Central memory CD8-positive, alpha-beta T cell (primary cell): ENCODE data around the gene KLHL42.
"Not testable (repeated sequence)": the region's sequence is repeated elsewhere in the genome, so short reads cannot be mapped to it uniquely, and the experiment has no call there.

Experiments
- ATAC-seq: fragments of 150-1000 bp; cut with Tn5 transposase; replicated peaks from 2 replicates; pipeline ENCODE4 v1.10.0; 2022; ENCODE audit warnings: mild to moderate bottlenecking, moderate FRiP score, moderate number of reproducible peaks; ENCODE audit not compliant: poor library complexity, severe bottlenecking; ENCODE audit errors: extremely low read depth
- DNase-seq, 2 donors: peaks; one replicate each; pipeline ENCODE4 v3.0.0; 2021; ENCODE audit warnings: low spot score in 2 of 2
- H3K27ac Mint-ChIP-seq: one replicate; pipeline ENCODE4 v1.8.0; 2022; ENCODE audit warnings: low read depth, mild to moderate bottlenecking, moderate library complexity, mixed read lengths
- H3K27me3 Mint-ChIP-seq: one replicate; pipeline ENCODE4 v1.8.0; 2022; ENCODE audit warnings: mixed read lengths
- H3K36me3 Mint-ChIP-seq: one replicate; pipeline ENCODE4 v1.8.0; 2022; ENCODE audit warnings: mild to moderate bottlenecking, moderate library complexity, mixed read lengths; ENCODE audit not compliant: insufficient read depth
- H3K4me1 Mint-ChIP-seq: one replicate; pipeline ENCODE4 v1.8.0; 2022; ENCODE audit warnings: mixed read lengths
- H3K4me3 Mint-ChIP-seq: one replicate; pipeline ENCODE4 v1.8.0; 2022; ENCODE audit warnings: mild to moderate bottlenecking, moderate library complexity, mixed read lengths
- H3K9me3 Mint-ChIP-seq: one replicate; pipeline ENCODE4 v1.8.0; 2022; ENCODE audit warnings: mixed read lengths

Gene KLHL42

GRCh38 chr12:27838543-27839185 is 58.6 kb downstream of the KLHL42 start:
- H3K36me3 Mint-ChIP-seq, result peaks cover 2% of the 10 kb centered on the region
- DNase-seq, result no peak
- H3K27ac Mint-ChIP-seq, result no peak overlapping the region
- no peak for ATAC-seq
- no peaks in the 10 kb centered on the region for H3K9me3 Mint-ChIP-seq
- no peak overlapping the region for H3K4me3 Mint-ChIP-seq
- no peaks in the 10 kb centered on the region for H3K4me1 Mint-ChIP-seq
- no peaks in the 10 kb centered on the region for H3K27me3 Mint-ChIP-seq

DNA sequence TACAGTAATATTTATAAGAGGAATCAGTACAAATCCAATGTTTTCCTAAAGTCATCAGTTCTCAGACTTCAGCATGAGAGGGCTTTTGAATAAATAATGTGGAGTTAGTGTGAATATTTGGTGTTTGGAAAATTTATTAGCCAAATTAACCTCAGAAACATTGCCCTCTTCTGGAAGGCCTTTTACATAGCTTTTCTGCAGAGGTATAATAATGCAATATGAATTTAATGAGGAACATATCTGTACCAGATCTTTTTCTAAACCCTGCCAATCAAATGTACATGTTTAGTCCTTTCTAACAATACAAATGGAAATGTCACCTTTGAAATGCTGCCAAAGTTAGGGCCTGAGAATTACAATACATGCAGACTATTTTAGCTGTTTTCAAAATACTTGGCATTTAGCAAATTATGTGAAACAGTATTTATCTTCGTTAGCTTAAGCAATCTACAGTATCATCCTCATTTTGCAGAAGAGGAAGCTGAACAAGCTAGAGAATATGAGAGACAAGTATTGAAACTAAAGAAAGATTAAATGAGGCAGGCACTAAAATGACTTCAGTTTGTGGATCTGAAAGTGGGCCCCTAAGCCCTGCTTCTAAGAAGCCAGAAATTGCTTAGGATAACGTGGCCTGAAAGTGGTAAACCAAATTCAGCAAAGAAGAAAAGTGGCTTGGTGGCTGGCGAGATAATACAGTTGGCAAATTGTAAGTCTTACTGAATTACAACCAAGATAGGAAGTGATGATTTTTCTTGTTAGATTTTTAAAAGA is 60.4 kb downstream of the KLHL42 start:
- no peaks in the 10 kb centered on the region for H3K36me3 Mint-ChIP-seq
- H3K4me1 Mint-ChIP-seq, result no peaks in the 10 kb centered on the region
- no peaks in the 10 kb centered on the region for H3K27me3 Mint-ChIP-seq
- ATAC-seq (no peak), DNase-seq (no peak)
- H3K4me3 Mint-ChIP-seq, result no peak overlapping the region
- no peaks in the 10 kb centered on the region for H3K9me3 Mint-ChIP-seq
- no peak overlapping the region for H3K27ac Mint-ChIP-seq

- no peak for ATAC-seq
- H3K36me3 Mint-ChIP-seq, result no peaks in the 10 kb centered on the region
- no peak for DNase-seq
These were observed 61.4 kb downstream of the KLHL42 start for GRCh38 chr12:27841392-27841882.

DNA sequence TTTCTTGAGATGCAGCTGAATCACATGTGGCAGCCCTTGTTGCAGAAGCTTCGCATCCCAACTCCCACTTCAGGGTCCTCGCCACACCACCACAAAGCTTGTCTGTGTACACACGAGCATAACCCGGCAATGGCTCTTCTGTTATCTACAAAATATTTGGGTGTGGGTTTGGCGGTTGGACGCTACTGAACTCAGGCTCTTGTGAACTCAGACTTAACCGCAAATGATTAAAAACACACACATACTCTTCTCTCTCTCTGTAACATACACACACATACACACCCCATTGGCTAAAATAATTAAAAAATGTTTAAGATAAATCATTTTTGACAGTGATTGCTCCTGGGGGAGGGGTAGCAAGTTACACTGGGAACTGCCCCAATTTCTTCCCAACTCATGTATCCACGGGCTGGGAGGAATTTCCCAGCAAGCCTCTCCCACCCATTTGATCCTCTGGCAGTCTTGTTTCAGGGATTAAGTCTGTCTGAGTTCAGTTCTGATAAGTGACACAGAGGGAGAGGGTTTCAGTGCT is 63.7 kb downstream of the KLHL42 start:
- no peak overlapping the region for H3K27ac Mint-ChIP-seq
- no peak for DNase-seq
- H3K27me3 Mint-ChIP-seq, result peaks cover 28% of the 10 kb centered on the region
- ATAC-seq, result no peak
- H3K4me3 Mint-ChIP-seq, result no peak overlapping the region
- H3K9me3 Mint-ChIP-seq, result no peaks in the 10 kb centered on the region
- no peaks in the 10 kb centered on the region for H3K36me3 Mint-ChIP-seq
- H3K4me1 Mint-ChIP-seq, result no peaks in the 10 kb centered on the region

More at GRCh38 chr12:27841392-27841882, 61.4 kb downstream of the KLHL42 start:
- Mint-ChIP-seq H3K4me3 (no peak overlapping the region), H3K27me3 (peaks cover 9% of the 10 kb centered on the region), H3K9me3 (no peaks in the 10 kb centered on the region), H3K4me1 (no peaks in the 10 kb centered on the region), H3K27ac (no peak overlapping the region)

DNA sequence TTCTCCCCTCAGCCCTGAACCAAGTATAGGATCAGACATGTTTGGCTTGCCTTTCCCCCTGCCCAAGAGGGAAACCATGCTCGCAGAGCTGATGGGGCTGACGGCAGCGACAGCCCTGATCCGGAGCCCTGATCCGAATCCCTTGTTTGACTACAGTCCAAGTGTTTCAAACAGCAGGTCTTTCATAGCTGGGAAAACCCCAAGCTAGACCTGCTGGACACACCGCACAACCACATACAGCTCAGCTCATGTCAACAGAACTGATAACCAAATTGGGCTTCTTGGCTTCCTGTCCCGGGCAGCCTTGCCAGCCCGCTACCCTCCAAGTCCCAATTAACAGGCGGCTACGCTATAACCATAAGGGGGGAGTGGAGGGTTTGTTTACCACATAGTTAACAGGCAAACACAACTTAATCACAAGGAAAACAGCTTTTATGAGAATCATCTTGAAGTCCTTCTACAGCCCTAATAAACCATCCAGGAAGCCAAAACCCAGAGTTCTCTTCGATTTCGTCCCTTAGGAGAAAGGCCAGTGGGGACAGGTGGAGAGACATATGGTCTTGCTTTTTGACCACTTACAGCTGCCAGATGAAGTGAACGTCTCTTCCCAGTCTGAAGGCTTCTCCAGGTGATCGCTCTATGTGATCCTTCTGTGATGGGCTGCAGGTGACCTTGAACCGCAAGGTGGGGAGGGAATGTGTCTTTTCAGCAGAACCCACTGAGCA is 64.5 kb downstream of the KLHL42 start:
- peaks cover 36% of the 10 kb centered on the region for H3K27me3 Mint-ChIP-seq
- ATAC-seq (no peak), DNase-seq (no peak)
- H3K4me1 Mint-ChIP-seq, result no peaks in the 10 kb centered on the region
- H3K9me3 Mint-ChIP-seq, result peaks cover 5% of the 10 kb centered on the region
- H3K36me3 Mint-ChIP-seq, result no peaks in the 10 kb centered on the region
- no peak overlapping the region for H3K27ac Mint-ChIP-seq
- H3K4me3 Mint-ChIP-seq, result no peak overlapping the region

GRCh38 chr12:27845187-27845586 is 65.2 kb downstream of the KLHL42 start:
- Mint-ChIP-seq H3K4me3 (no peak overlapping the region), H3K27ac (no peak overlapping the region), H3K9me3 (peaks cover 5% of the 10 kb centered on the region), H3K4me1 (no peaks in the 10 kb centered on the region), H3K27me3 (peaks cover 43% of the 10 kb centered on the region), H3K36me3 (no peaks in the 10 kb centered on the region)
- no peak for DNase-seq
- ATAC-seq, result no peak

GRCh38 chr12:27845706-27846105 is 65.7 kb downstream of the KLHL42 start:
- ATAC-seq, DNase-seq, H3K4me1 Mint-ChIP-seq, H3K4me3 Mint-ChIP-seq, H3K9me3 Mint-ChIP-seq, H3K36me3 Mint-ChIP-seq, H3K27ac Mint-ChIP-seq: not testable (repeated sequence)
- H3K27me3 Mint-ChIP-seq, result peaks cover 48% of the 10 kb centered on the region

GRCh38 chr12:27847293-27847692 is 67.3 kb downstream of the KLHL42 start:
- H3K4me3 Mint-ChIP-seq, H3K27ac Mint-ChIP-seq, ATAC-seq, DNase-seq, H3K36me3 Mint-ChIP-seq, H3K9me3 Mint-ChIP-seq, H3K4me1 Mint-ChIP-seq: not testable (repeated sequence)
- peaks cover 51% of the 10 kb centered on the region for H3K27me3 Mint-ChIP-seq

- no peak for ATAC-seq
- peaks cover 59% of the 10 kb centered on the region for H3K27me3 Mint-ChIP-seq
- no peaks in the 10 kb centered on the region for H3K4me1 Mint-ChIP-seq
- H3K4me3 Mint-ChIP-seq, result no peak overlapping the region
- no peak for DNase-seq
- no peaks in the 10 kb centered on the region for H3K36me3 Mint-ChIP-seq
- no peak overlapping the region for H3K27ac Mint-ChIP-seq
- H3K9me3 Mint-ChIP-seq, result peaks cover 5% of the 10 kb centered on the region
These were observed 71.3 kb downstream of the KLHL42 start for GRCh38 chr12:27851311-27851710.

- DNase-seq, result no peak
- Mint-ChIP-seq H3K27ac (no peak overlapping the region), H3K4me3 (no peak overlapping the region), H3K27me3 (peaks cover 61% of the 10 kb centered on the region), H3K4me1 (no peaks in the 10 kb centered on the region), H3K36me3 (no peaks in the 10 kb centered on the region), H3K9me3 (peaks cover 5% of the 10 kb centered on the region)
- ATAC-seq, result no peak
These were observed 72.1 kb downstream of the KLHL42 start for GRCh38 chr12:27852117-27852516.
